SW480 (cell line): Measurements from ENCODE around the gene DNASE1L3.

ENCODE experiments used
- DNase-seq: peaks from one replicate; pipeline ENCODE4 v3.0.0-alpha.2; 2016; ENCODE audit warnings: low spot score

DNASE1L3 gene

GRCh38 chr3:58157700-58158099 is 53.1 kb downstream of the DNASE1L3 start:
- no peak for DNase-seq

GRCh38 chr3:58155838-58156237 is 54.9 kb downstream of the DNASE1L3 start:
- DNase-seq: no peak

GRCh38 chr3:58154626-58155449 is 55.9 kb downstream of the DNASE1L3 start:
- no peak for DNase-seq

- DNase-seq: no peak
Measured at GRCh38 chr3:58153371-58153770, 57.4 kb downstream of the DNASE1L3 start.

- DNase-seq: no peak
Measured at GRCh38 chr3:58152225-58153015, 58.4 kb downstream of the DNASE1L3 start.

- no peak for DNase-seq
Measured at GRCh38 chr3:58151637-58152036, 59.1 kb downstream of the DNASE1L3 start.

- no peak for DNase-seq
Measured at GRCh38 chr3:58150810-58151199, 60.0 kb downstream of the DNASE1L3 start.

- no peak for DNase-seq
Measured at GRCh38 chr3:58150130-58150809, 60.5 kb downstream of the DNASE1L3 start.

GRCh38 chr3:58148049-58148448 is 62.7 kb downstream of the DNASE1L3 start:
- DNase-seq: no peak

GRCh38 chr3:58144478-58145325 is 66.1 kb downstream of the DNASE1L3 start:
- no peak for DNase-seq

- no peak for DNase-seq
Measured at GRCh38 chr3:58143417-58144055, 67.2 kb downstream of the DNASE1L3 start.
